ENCODE results near the gene MYH9.
A peak's percentile ranks its signal among the peaks of the same experiment; 100 is the strongest.

The MYH9 gene

GRCh38 chr22:36249160-36249559 lies 138.6 kb downstream of the MYH9 start:
- H3K27ac Mint-ChIP-seq = no peak overlapping the region
- H3K4me1 Mint-ChIP-seq = peaks cover 22% of the 10 kb centered on the region
- peaks cover 22% of the 10 kb centered on the region for H3K9me3 Mint-ChIP-seq
- no peak overlapping the region for H3K4me3 Mint-ChIP-seq
- H3K27me3 Mint-ChIP-seq (ENCODE audit: low read depth) = no peaks in the 10 kb centered on the region
- no peak for TF ChIP-seq CTCF (IDR thresholded peaks at IDR 0.05; ENCODE audit: unreplicated experiment in 3 of 3)
- H3K36me3 Mint-ChIP-seq (ENCODE audit: low read depth) = peaks cover 3% of the 10 kb centered on the region

GRCh38 chr22:36247955-36248354 lies 139.8 kb downstream of the MYH9 start:
- H3K9me3 Mint-ChIP-seq = peaks cover 26% of the 10 kb centered on the region
- no peak overlapping the region for H3K27ac Mint-ChIP-seq
- H3K4me3 Mint-ChIP-seq = no peak overlapping the region
- no peaks in the 10 kb centered on the region for H3K27me3 Mint-ChIP-seq (ENCODE audit: low read depth)
- peaks cover 3% of the 10 kb centered on the region for H3K36me3 Mint-ChIP-seq (ENCODE audit: low read depth)
- no peak for TF ChIP-seq CTCF (IDR thresholded peaks at IDR 0.05; ENCODE audit: unreplicated experiment in 3 of 3)
- peaks cover 10% of the 10 kb centered on the region for H3K4me1 Mint-ChIP-seq

GRCh38 chr22:36246718-36247117 lies 141.0 kb downstream of the MYH9 start:
- H3K27ac Mint-ChIP-seq = no peak overlapping the region
- no peak for TF ChIP-seq CTCF (IDR thresholded peaks at IDR 0.05; ENCODE audit: unreplicated experiment in 3 of 3)
- H3K4me3 Mint-ChIP-seq = no peak overlapping the region
- peaks cover 4% of the 10 kb centered on the region for H3K4me1 Mint-ChIP-seq
- H3K9me3 Mint-ChIP-seq = peaks cover 35% of the 10 kb centered on the region
- H3K36me3 Mint-ChIP-seq (ENCODE audit: low read depth) = peaks cover 3% of the 10 kb centered on the region
- H3K27me3 Mint-ChIP-seq (ENCODE audit: low read depth) = no peaks in the 10 kb centered on the region

GRCh38 chr22:36245805-36246356 lies 141.9 kb downstream of the MYH9 start:
- Mint-ChIP-seq H3K9me3 (peaks cover 35% of the 10 kb centered on the region), H3K27ac (no peak overlapping the region), H3K27me3 (ENCODE audit: low read depth) (no peaks in the 10 kb centered on the region), H3K4me1 (peaks cover 10% of the 10 kb centered on the region), H3K36me3 (ENCODE audit: low read depth) (peaks cover 3% of the 10 kb centered on the region), H3K4me3 (no peak overlapping the region)
- no peak for TF ChIP-seq CTCF (IDR thresholded peaks at IDR 0.05; ENCODE audit: unreplicated experiment in 3 of 3)

GRCh38 chr22:36244522-36245391 lies 143.0 kb downstream of the MYH9 start:
- no peak for TF ChIP-seq CTCF (IDR thresholded peaks at IDR 0.05; ENCODE audit: unreplicated experiment in 3 of 3)
- Mint-ChIP-seq H3K9me3 (peaks cover 32% of the 10 kb centered on the region), H3K4me1 (peaks cover 14% of the 10 kb centered on the region), H3K4me3 (no peak overlapping the region), H3K27me3 (ENCODE audit: low read depth) (no peaks in the 10 kb centered on the region), H3K27ac (peak overlapping the region in 1 of 3 experiments; percentile 2), H3K36me3 (ENCODE audit: low read depth) (peaks cover 3% of the 10 kb centered on the region)

Data from nephron (organoid).